K562 (cell line): ENCODE measurements around the gene ING1. TPM values are rescaled to one million over a fixed set of nuclear protein-coding genes. Genes with fewer than 3 reads are reported as not detected.
A peak's percentile ranks its signal among the peaks of the same experiment; 100 is the strongest.

Experiments used
- CBX8 ChIP-seq: fragments of 200-600 bp; sonication (generic); IDR thresholded peaks from 2 replicates; pipeline ENCODE4 v1.6.1; 2012; ENCODE audit warnings: borderline replicate concordance, mixed run types, low read depth, mild to moderate bottlenecking, moderate library complexity, mixed read lengths, low read length, control low read depth, inconsistent platforms; ENCODE audit not compliant: poor library complexity, severe bottlenecking; ENCODE audit errors: extremely low read depth
- NRF1 ChIP-seq, 2 experiments: fragments of 450-650 bp; IDR thresholded peaks in 1 of 2; conservative IDR thresholded peaks in 1 of 2; 2 replicates each; pipeline ENCODE4 v1.6.1; 2014; ENCODE audit warnings: mild to moderate bottlenecking in 2 of 2
- PHF20 ChIP-seq: fragments of 450-650 bp; IDR thresholded peaks from 2 replicates; pipeline ENCODE4 v1.6.1; 2018; ENCODE audit not compliant: partially characterized antibody
- POLR2H ChIP-seq: IDR thresholded peaks from 2 replicates; pipeline ENCODE4 v1.6.1; 2016; ENCODE audit warnings: missing genetic modification characterization, low read depth, mild to moderate bottlenecking, control low read depth, missing compliant biosample characterization, moderate library complexity
- ZBTB8A ChIP-seq: fragments of 450-650 bp; IDR thresholded peaks from 2 replicates; pipeline ENCODE4 v1.6.1; 2018; ENCODE audit warnings: mild to moderate bottlenecking, moderate library complexity; ENCODE audit not compliant: partially characterized antibody
- ZNF197 ChIP-seq: fragments of 200-800 bp; sonication (Bioruptor generic); IDR thresholded peaks from 2 replicates; pipeline ENCODE4 v1.6.1; 2016; ENCODE audit warnings: low read depth, missing genetic modification characterization, missing compliant biosample characterization
- polyA plus RNA-seq, 8 experiments: library from polyadenylated mRNA; depleted of rRNA in 4 of 8; stranded (reverse) in 5 of 8; unstranded in 3 of 8; fragments of >200 nt; fragmentation: Nextera tagmentation in 2 of 8; fragmentation: Illumina TruSeq in 1 of 8; extraction: Ambion mirVana in 2 of 8; extraction: Trizol in 1 of 8; gene quantifications; 2 replicates each; pipeline versions ENCODE4 v1.2.1 to v1.2.3, GENCODE V29; 2011 to 2014; ENCODE audit warnings: inconsistent platforms in 1 of 8, missing spikeins in 1 of 8
- total RNA-seq, 7 experiments: library from RNA; depleted of rRNA in 6 of 7; stranded (reverse); fragments of >200 nt in 6 of 7; fragmentation: Illumina TruSeq in 2 of 7; extraction: Trizol in 2 of 7; gene quantifications; 2 replicates each; pipeline versions ENCODE4 v1.2.1 to v1.2.3, GENCODE V29; 2011 to 2021; ENCODE audit warnings: low replicate concordance in 1 of 7
- TF ChIP-seq, protein P1 (sequence below): sonication (generic); formaldehyde crosslinking; IDR thresholded peaks from 2 replicates; pipeline ENCODE4 v1.8.0; 2023; ENCODE audit warnings: mild to moderate bottlenecking, missing genetic modification reagents

Gene ING1
- total and polyA plus RNA-seq, 9 of the 15 experiments (the other 6 are each of a cell fraction or from before 2014, with no cell fraction given) = 1.0 to 20.1 (median 8.2) TPM

DNA sequence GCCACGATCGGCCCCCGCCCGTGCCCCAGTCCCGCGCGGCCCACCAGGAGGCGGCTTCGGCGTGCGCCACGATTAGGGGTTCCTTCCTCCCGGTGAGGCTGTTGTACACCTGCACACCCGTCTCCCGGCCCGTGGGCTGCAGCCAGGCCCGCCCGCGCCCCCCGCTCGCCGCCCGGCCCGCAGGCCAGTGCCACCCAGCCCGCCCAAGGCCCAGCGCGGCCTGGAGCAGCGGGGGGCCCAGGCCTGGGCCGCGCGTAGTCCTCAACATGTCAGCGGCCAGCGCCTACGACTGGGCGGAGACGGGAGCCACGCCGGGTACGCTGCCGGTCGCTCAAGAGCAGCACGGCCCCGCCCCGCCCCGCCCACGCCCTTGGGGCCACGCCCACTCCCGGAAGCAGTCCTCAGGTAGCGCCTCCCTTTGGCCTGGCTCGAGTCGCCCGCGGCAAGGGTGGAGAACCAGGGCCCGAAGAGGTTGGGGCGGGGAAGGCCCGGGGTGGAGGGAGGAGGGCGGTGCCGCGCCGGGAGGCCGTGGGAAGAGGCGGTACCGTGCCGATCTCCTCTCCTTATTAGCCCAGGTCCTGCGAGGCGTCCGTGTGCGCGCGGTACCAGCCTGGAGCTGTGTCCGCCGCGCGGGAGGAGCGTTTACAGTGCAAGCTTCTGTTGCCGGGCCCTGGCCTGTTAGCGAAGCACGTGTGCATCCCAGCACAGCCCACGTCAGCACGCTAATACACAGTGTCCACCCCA, 7.5 kb upstream of the ING1 start, which contains the start of gene CARS2 (continued):
- TF ChIP-seq PHF20 = no peak
- 0 out of 2 replicates have a peak, but pooled peaks have one; percentile 28 for TF ChIP-seq POLR2H
- TF ChIP-seq ZBTB8A = no peak
- TF ChIP-seq CBX8 = no peak
- no peak for TF ChIP-seq ZNF197 (CRISPR knock-in tag)
- peak; percentile 73 to 76 for TF ChIP-seq NRF1 (conservative IDR thresholded peaks at IDR 0.05 in 1 of 2, IDR thresholded peaks at IDR 0.05 in 1 of 2)
- TF ChIP-seq, protein P1, sequence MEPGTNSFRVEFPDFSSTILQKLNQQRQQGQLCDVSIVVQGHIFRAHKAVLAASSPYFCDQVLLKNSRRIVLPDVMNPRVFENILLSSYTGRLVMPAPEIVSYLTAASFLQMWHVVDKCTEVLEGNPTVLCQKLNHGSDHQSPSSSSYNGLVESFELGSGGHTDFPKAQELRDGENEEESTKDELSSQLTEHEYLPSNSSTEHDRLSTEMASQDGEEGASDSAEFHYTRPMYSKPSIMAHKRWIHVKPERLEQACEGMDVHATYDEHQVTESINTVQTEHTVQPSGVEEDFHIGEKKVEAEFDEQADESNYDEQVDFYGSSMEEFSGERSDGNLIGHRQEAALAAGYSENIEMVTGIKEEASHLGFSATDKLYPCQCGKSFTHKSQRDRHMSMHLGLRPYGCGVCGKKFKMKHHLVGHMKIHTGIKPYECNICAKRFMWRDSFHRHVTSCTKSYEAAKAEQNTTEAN (CRISPR knock-in tag) = no peak
